MM.1S (cell line): ENCODE measurements around the gene DUSP23.

Source experiments
- CTCF ChIP-seq: fragments of 300-600 bp; sonication (generic); IDR thresholded peaks from 2 replicates; pipeline ENCODE4 v1.5.1; 2016; ENCODE audit warnings: antibody characterized with exemption, low read length, mixed read lengths
- EZH2 ChIP-seq: fragments of 300-600 bp; sonication (generic); optimal IDR thresholded peaks from 2 replicates; pipeline ENCODE3; 2017; ENCODE audit warnings: low read depth, mild to moderate bottlenecking, antibody characterized with exemption, low read length, mixed read lengths
- EZH2phosphoT487 ChIP-seq: fragments of 300-600 bp; sonication (generic); IDR thresholded peaks from 2 replicates; pipeline ENCODE4 v1.6.1; 2018; ENCODE audit warnings: antibody characterized with exemption, low read length

DNA sequence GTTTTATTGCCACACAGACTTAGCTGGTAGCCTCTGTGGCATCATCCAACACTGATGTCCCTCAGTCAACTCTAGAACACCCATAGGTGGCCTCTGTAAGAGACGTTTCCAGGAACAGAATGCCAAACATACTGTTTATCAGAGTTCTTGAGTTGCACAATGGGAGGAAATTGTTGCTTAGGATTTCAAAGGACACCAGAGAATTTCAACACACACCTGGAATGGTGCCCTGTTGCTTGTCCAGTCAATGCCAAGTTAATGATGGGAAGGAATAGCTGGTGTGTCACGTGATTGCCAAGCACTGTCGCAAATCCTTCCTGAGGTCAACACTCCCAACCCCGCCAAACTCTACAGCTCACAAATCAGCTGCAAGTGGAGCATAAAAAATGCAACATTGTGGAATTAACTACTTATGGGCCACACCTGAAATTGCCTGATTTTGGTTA lies 28.6 kb upstream of the DUSP23 start:
- TF ChIP-seq CTCF (no peak), EZH2 (no peak), EZH2phosphoT487 (no peak)
